HL-60 (cell line): ENCODE measurements around the gene CBX4.

Source experiments
- CTCF ChIP-seq: IDR thresholded peaks from one replicate; pipeline ENCODE4 v1.5.1; 2011; ENCODE audit warnings: low read length, control low read depth, inconsistent platforms; ENCODE audit not compliant: insufficient read depth
- POLR2AphosphoS5 ChIP-seq: IDR thresholded peaks from 2 replicates; pipeline ENCODE4 v1.6.1; 2012; ENCODE audit warnings: low read depth
- TF ChIP-seq, protein P1 (sequence below): IDR thresholded peaks from 2 replicates; pipeline ENCODE4 v1.6.1; 2012; ENCODE audit warnings: low read depth; ENCODE audit not compliant: insufficient replicate concordance

DNA sequence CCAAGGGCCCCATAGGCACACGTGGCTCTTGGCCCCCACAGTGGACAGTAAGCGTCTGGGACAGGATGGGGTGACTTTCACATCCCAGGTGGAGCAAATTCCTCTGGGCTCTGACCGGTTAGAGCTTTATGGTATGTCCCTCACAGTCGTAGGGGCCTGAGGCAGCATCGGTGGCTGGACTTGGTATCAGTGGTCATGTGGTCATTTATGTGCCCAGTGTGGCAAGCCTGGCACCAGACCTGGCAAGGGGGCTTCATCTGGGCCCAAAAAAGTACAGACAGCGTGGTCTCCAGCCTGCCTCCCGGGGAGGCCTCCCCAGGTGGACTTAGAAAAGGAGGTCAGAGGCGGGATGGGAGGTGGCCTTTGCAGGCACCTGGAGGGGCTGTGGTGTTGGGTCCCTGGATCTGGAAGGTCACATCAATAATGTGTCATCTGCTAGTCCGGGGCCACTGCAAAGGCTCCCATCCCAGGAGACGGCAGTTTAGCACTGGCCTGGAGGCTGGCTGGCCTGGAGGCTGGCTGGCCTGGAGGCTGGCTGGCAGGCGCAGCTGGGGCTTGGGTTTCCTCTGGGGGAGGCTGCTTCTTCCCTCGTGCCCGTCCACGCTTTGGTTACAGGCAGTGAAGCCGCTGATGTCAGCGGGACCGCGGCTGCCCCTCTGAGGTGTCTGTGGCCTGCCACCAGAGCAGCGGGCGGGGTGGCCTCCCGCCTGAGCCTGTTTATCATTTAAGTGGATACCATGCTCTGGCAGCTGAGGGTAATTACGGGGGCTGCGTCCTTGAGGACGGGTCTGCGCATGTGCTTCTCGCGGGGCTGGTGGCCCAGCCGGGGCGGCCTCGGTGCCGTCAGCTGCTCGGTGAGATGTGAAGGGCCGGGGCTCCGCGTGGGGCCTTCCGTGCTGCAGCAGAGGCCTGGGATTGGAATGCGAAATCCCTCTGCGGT lies 20.7 kb upstream of the CBX4 start:
- TF ChIP-seq CTCF, result no peak
- no peak for TF ChIP-seq POLR2AphosphoS5
- TF ChIP-seq, protein P1, sequence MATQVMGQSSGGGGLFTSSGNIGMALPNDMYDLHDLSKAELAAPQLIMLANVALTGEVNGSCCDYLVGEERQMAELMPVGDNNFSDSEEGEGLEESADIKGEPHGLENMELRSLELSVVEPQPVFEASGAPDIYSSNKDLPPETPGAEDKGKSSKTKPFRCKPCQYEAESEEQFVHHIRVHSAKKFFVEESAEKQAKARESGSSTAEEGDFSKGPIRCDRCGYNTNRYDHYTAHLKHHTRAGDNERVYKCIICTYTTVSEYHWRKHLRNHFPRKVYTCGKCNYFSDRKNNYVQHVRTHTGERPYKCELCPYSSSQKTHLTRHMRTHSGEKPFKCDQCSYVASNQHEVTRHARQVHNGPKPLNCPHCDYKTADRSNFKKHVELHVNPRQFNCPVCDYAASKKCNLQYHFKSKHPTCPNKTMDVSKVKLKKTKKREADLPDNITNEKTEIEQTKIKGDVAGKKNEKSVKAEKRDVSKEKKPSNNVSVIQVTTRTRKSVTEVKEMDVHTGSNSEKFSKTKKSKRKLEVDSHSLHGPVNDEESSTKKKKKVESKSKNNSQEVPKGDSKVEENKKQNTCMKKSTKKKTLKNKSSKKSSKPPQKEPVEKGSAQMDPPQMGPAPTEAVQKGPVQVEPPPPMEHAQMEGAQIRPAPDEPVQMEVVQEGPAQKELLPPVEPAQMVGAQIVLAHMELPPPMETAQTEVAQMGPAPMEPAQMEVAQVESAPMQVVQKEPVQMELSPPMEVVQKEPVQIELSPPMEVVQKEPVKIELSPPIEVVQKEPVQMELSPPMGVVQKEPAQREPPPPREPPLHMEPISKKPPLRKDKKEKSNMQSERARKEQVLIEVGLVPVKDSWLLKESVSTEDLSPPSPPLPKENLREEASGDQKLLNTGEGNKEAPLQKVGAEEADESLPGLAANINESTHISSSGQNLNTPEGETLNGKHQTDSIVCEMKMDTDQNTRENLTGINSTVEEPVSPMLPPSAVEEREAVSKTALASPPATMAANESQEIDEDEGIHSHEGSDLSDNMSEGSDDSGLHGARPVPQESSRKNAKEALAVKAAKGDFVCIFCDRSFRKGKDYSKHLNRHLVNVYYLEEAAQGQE, result no peak
